IMR-90 (cell line): ENCODE measurements around the gene RAB8B. TPM values are rescaled to one million over a fixed set of nuclear protein-coding genes. Genes with fewer than 3 reads are reported as not detected.

Experiments
- ATAC-seq: fragments of 200-7000 bp; cut with Tn5 transposase; 2 replicates; pipeline ENCODE4 v1.9.1; 2020; ENCODE audit warnings: low read depth, mild to moderate bottlenecking, moderate library complexity
- BruUV-seq: library from RNA; stranded (reverse); fragments of 400-500 nt; replicated peaks from 2 replicates; lab custom pipeline; 2021; lab: Mats Ljungman, UMichigan
- CTCF ChIA-PET: fragments of 300-600 bp; formaldehyde crosslinking; extraction: SDS; loops from one replicate; lab custom pipeline; 2021; ENCODE audit warnings: antibody characterized with exemption; lab: Yijun Ruan, JAX
- POLR2A ChIA-PET: fragments of 300-600 bp; sonication (Branson Sonifier 250); formaldehyde crosslinking; loops from one replicate; lab custom pipeline; 2022; ENCODE audit warnings: antibody characterized with exemption; ENCODE audit not compliant: unreplicated experiment; lab: Charles Lee
- DNase-seq: peaks from one replicate; pipeline ENCODE4 v3.0.0; 2013
- H2AFZ ChIP-seq: replicated peaks from 2 replicates; pipeline ENCODE3; 2013; ENCODE audit warnings: low read length, mild to moderate bottlenecking; ENCODE audit not compliant: poor library complexity
- H2AK5ac ChIP-seq: 2 replicates; pipeline ENCODE4 v1.6.1; 2013; ENCODE audit warnings: low read depth, low read length, inconsistent platforms
- H2AK9ac ChIP-seq: replicated peaks from 2 replicates; pipeline ENCODE3; 2013; ENCODE audit warnings: mild to moderate bottlenecking, low read depth, low read length, moderate library complexity; ENCODE audit not compliant: poor library complexity
- H2BK120ac ChIP-seq: 2 replicates; pipeline ENCODE4 v1.6.1; 2013; ENCODE audit warnings: low read depth, low read length, inconsistent platforms
- H2BK15ac ChIP-seq: 3 replicates; pipeline ENCODE4 v1.6.1; 2013; ENCODE audit warnings: low read depth, low read length, inconsistent platforms
- H2BK20ac ChIP-seq: 2 replicates; pipeline ENCODE4 v1.6.1; 2013; ENCODE audit warnings: low read depth, mild to moderate bottlenecking, inconsistent platforms, low read length, moderate library complexity
- H2BK5ac ChIP-seq: 2 replicates; pipeline ENCODE4 v1.6.1; 2013; ENCODE audit warnings: mild to moderate bottlenecking, low read depth, low read length, inconsistent platforms; ENCODE audit not compliant: poor library complexity, severe bottlenecking
- H3K14ac ChIP-seq: replicated peaks from 2 replicates; pipeline ENCODE4 v1.6.1; 2013; ENCODE audit warnings: low read depth, low read length, inconsistent platforms
- H3K18ac ChIP-seq: 2 replicates; pipeline ENCODE4 v1.6.1; 2013; ENCODE audit warnings: low read depth, low read length, control low read depth
- H3K23ac ChIP-seq: 2 replicates; pipeline ENCODE4 v1.6.1; 2013; ENCODE audit warnings: low read depth, low read length, inconsistent platforms
- H3K27ac ChIP-seq: 2 replicates; pipeline ENCODE4 v1.5.1; 2013; ENCODE audit warnings: mild to moderate bottlenecking, control low read depth, low read length; ENCODE audit not compliant: insufficient read depth
- H3K27me3 ChIP-seq: 2 replicates; pipeline ENCODE4 v1.6.1; 2013; ENCODE audit warnings: low read length; ENCODE audit not compliant: control insufficient read depth, insufficient read depth
- H3K36me3 ChIP-seq: 2 replicates; pipeline ENCODE4 v1.6.1; 2013; ENCODE audit warnings: low read length, mixed read lengths; ENCODE audit not compliant: control insufficient read depth, insufficient read depth
- H3K4ac ChIP-seq: 2 replicates; pipeline ENCODE4 v1.6.1; 2013; ENCODE audit warnings: low read depth, low read length, inconsistent platforms
- H3K4me1 ChIP-seq: 2 replicates; pipeline ENCODE4 v1.6.1; 2013; ENCODE audit warnings: low read length, mixed read lengths; ENCODE audit not compliant: control insufficient read depth, insufficient read depth
- H3K4me2 ChIP-seq: 2 replicates; pipeline ENCODE4 v1.6.1; 2013; ENCODE audit warnings: low read depth, mild to moderate bottlenecking, control low read depth, low read length, moderate library complexity
- H3K4me3 ChIP-seq: 2 replicates; pipeline ENCODE4 v1.5.1; 2013; ENCODE audit warnings: low read depth, mild to moderate bottlenecking, control low read depth, low read length, moderate library complexity; ENCODE audit not compliant: insufficient read depth
- H3K56ac ChIP-seq: 2 replicates; pipeline ENCODE4 v1.6.1; 2013; ENCODE audit warnings: low read length, inconsistent platforms; ENCODE audit not compliant: insufficient read depth; ENCODE audit errors: extremely low read depth
- H3K79me1 ChIP-seq, 2 experiments: 2 replicates each; pipeline ENCODE4 v1.6.1; 2013; ENCODE audit warnings: low read length in 2 of 2, inconsistent platforms in 1 of 2, low read depth in 1 of 2
- H3K9ac ChIP-seq: 2 replicates; pipeline ENCODE4 v1.6.1; 2013; ENCODE audit warnings: low read depth, low read length, control low read depth
- H3K9me1 ChIP-seq: 2 replicates; pipeline ENCODE4 v1.6.1; 2013; ENCODE audit warnings: low read length, inconsistent platforms; ENCODE audit not compliant: insufficient read depth
- H3K9me3 ChIP-seq: 2 replicates; pipeline ENCODE4 v1.6.1; 2013; ENCODE audit warnings: low read length; ENCODE audit not compliant: control insufficient read depth, insufficient read depth
- H4K20me1 ChIP-seq: 2 replicates; pipeline ENCODE4 v1.6.1; 2013; ENCODE audit warnings: low read length, inconsistent platforms; ENCODE audit not compliant: insufficient read depth
- H4K5ac ChIP-seq: 2 replicates; pipeline ENCODE4 v1.6.1; 2013; ENCODE audit warnings: mild to moderate bottlenecking, low read depth, low read length, control low read depth
- H4K8ac ChIP-seq, 2 experiments: 2 replicates each; pipeline ENCODE4 v1.6.1; 2013; ENCODE audit warnings: low read depth in 2 of 2, low read length in 2 of 2, control low read depth in 1 of 2, inconsistent platforms in 1 of 2
- H4K91ac ChIP-seq: 2 replicates; pipeline ENCODE4 v1.6.1; 2013; ENCODE audit warnings: low read depth, low read length, inconsistent platforms; ENCODE audit not compliant: insufficient read depth
- BHLHE40 ChIP-seq: fragments of 150-350 bp; IDR thresholded peaks from 2 replicates; pipeline ENCODE4 v1.6.1; 2016; ENCODE audit warnings: mild to moderate bottlenecking, low read depth, low read length
- FOS ChIP-seq: fragments of 150-350 bp; IDR thresholded peaks from 2 replicates; pipeline ENCODE4 v1.6.1; 2016; ENCODE audit warnings: low read depth, low read length
- MAFK ChIP-seq: IDR thresholded peaks from 2 replicates; pipeline ENCODE4 v1.6.1; 2012; ENCODE audit warnings: low read depth, low read length, improper control_type of control experiment
- MXI1 ChIP-seq: IDR thresholded peaks from 2 replicates; pipeline ENCODE4 v1.6.1; 2012; ENCODE audit warnings: low read depth, mild to moderate bottlenecking, low read length, moderate library complexity, borderline replicate concordance
- NFE2L2 ChIP-seq: fragments of 150-350 bp; IDR thresholded peaks from 2 replicates; pipeline ENCODE4 v1.6.1; 2016; ENCODE audit warnings: low read depth, mild to moderate bottlenecking, low read length
- RCOR1 ChIP-seq: IDR thresholded peaks from 2 replicates; pipeline ENCODE4 v1.6.1; 2012; ENCODE audit warnings: mild to moderate bottlenecking, low read length, improper control_type of control experiment; ENCODE audit not compliant: insufficient replicate concordance
- RFX5 ChIP-seq: IDR thresholded peaks from 2 replicates; pipeline ENCODE4 v1.8.0; 2012; ENCODE audit warnings: low read depth, mild to moderate bottlenecking, low read length, moderate library complexity
- SMC3 ChIP-seq: fragments of 150-350 bp; IDR thresholded peaks from 2 replicates; pipeline ENCODE4 v1.6.1; 2016; ENCODE audit warnings: low read depth, mild to moderate bottlenecking, antibody characterized with exemption, low read length, moderate library complexity
- WGBS, 2 experiments: methylation state at CpG; one replicate each; pipeline versions ENCODE4 v1.1.5 to v1.1.7; 2013; ENCODE audit warnings: missing lambda C conversion rate in 2 of 2; ENCODE audit not compliant: insufficient read length in 1 of 2; ENCODE audit errors: extremely low coverage in 2 of 2; 5-methylcytosine and 5-hydroxymethylcytosine counted together
- dilution Hi-C: fragments of 300-500 bp; cut with HindIII; formaldehyde crosslinking; loops from one replicate; pipeline ENCODE4 v1.14.3; 2018; ENCODE audit warnings: low sequenced_read_pairs; ENCODE audit not compliant: unreplicated experiment
- in situ Hi-C: fragments of 300-500 bp; cut with MboI; formaldehyde crosslinking; loops from 3 replicates; pipeline ENCODE4 v1.14.3; 2019; ENCODE audit warnings: low sequenced_read_pairs, inconsistent platforms, mixed read lengths
- intact Hi-C: fragments of 100-400 bp; cut with micrococcal nuclease; formaldehyde crosslinking; loops from 2 replicates; pipeline ENCODE4 v1.10.0; 2022
- polyA plus RNA-seq, 3 experiments: library from polyadenylated mRNA; depleted of rRNA; stranded (reverse); fragments of >200 nt; gene quantifications; 2 replicates each; pipeline ENCODE4 v1.2.3, GENCODE V29; 2012; ENCODE audit warnings: low replicate concordance in 1 of 3
- total RNA-seq: library from RNA; depleted of rRNA; stranded (reverse); fragments of >200 nt; gene quantifications from 2 replicates; pipeline ENCODE4 v1.2.3, GENCODE V29; 2012
- TF ChIP-seq, protein P1 (sequence below): fragments of 150-350 bp; IDR thresholded peaks from 2 replicates; pipeline ENCODE4 v1.6.1; 2016; ENCODE audit warnings: low read depth, mild to moderate bottlenecking, low read length, moderate library complexity, borderline replicate concordance

Gene RAB8B
- total and polyA plus RNA-seq, 2 of the 4 experiments (the other 2 are of a cell fraction) = 19.4 to 29.4 TPM

DNA sequence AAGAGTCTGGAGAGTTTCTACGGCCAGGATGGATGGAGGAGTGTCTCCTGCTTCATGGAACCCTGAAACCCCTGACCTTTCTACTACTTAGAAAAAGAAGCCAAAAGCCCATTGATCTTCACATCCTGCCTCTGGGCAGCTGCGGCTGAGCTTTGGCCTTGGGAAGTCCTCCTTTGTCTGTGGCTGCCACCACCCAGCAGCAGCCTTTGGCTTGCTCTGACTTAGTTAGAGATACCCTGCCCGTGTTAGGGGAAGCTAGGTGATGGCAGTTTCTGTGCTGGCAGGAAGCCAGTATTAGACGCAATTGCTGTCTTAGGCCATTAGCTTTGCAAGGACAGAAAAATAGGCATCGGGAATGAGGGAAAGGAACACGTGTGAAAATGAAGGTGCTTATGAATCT, 106.8 kb downstream of the RAB8B start:
- no peak overlapping the region for H3K9ac ChIP-seq
- H3K4me1 ChIP-seq = peaks cover 2% of the 10 kb centered on the region; the same call in 1 of the 2 replicates
- intact Hi-C loops = loop anchor here (10.0 kb wide), 1 partner anchor 779 kb away; no protein-coding TSS in a partner anchor
- H4K8ac ChIP-seq = no peak overlapping the region
- H3K27me3 ChIP-seq = no peaks in the 10 kb centered on the region
- no peak overlapping the region for H2AK5ac ChIP-seq
- dilution Hi-C loops = no loop called here
- peaks cover 14% of the 10 kb centered on the region for H3K36me3 ChIP-seq
- H2BK20ac ChIP-seq = no peak overlapping the region
- peaks cover 6% of the 10 kb centered on the region; the same call in 1 of the 2 replicates for H3K9me1 ChIP-seq
- BruUV-seq = no TSS peak
- H4K5ac ChIP-seq = no peak overlapping the region
- peaks cover 0 to 18% of the 10 kb centered on the region in 2 experiments; a peak in 2 of 4 replicates for H3K79me1 ChIP-seq
- ATAC-seq (no peak), DNase-seq (no peak)
- H2AK9ac ChIP-seq = peak overlapping the region; percentile 44
- peak overlapping the region; percentile 25 for H2AFZ ChIP-seq
- ChIA-PET CTCF (interaction anchor here (0.6 kb wide), 1 partner anchor 518 kb away, joined by 3 read pairs; no protein-coding TSS in a partner anchor), POLR2A (no interaction called here)
- H2BK5ac ChIP-seq = no peak overlapping the region
- H2BK120ac ChIP-seq = no peak overlapping the region
- no peaks in the 10 kb centered on the region for H4K20me1 ChIP-seq
- H3K23ac ChIP-seq = no peak overlapping the region
- H3K27ac ChIP-seq = no peak overlapping the region
- no peaks in the 10 kb centered on the region for H3K9me3 ChIP-seq
- 81% methylated on average over 3 of the region's 6 CpGs; no CpG with 5 or more reads in 1 of the 2 experiments for WGBS, 2 experiments
- no peak overlapping the region for H3K14ac ChIP-seq
- no peak overlapping the region for H3K4me2 ChIP-seq
- TF ChIP-seq BHLHE40 = no peak
- no peak for TF ChIP-seq RCOR1
- no peak for TF ChIP-seq NFE2L2
- TF ChIP-seq MXI1 = no peak
- TF ChIP-seq FOS = no peak
- TF ChIP-seq SMC3 = no peak
- no peak for TF ChIP-seq MAFK
- no peak for TF ChIP-seq RFX5
- TF ChIP-seq, protein P1, sequence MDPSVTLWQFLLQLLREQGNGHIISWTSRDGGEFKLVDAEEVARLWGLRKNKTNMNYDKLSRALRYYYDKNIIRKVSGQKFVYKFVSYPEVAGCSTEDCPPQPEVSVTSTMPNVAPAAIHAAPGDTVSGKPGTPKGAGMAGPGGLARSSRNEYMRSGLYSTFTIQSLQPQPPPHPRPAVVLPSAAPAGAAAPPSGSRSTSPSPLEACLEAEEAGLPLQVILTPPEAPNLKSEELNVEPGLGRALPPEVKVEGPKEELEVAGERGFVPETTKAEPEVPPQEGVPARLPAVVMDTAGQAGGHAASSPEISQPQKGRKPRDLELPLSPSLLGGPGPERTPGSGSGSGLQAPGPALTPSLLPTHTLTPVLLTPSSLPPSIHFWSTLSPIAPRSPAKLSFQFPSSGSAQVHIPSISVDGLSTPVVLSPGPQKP = no peak
- no peak overlapping the region for H3K4ac ChIP-seq
- in situ Hi-C loops = loop anchor here (25.0 kb wide), 1 partner anchor 766 kb away; no protein-coding TSS in a partner anchor
- no peak overlapping the region for H4K91ac ChIP-seq
- no peak overlapping the region for H3K56ac ChIP-seq
- H2BK15ac ChIP-seq = no peak overlapping the region
- H3K18ac ChIP-seq = no peak overlapping the region
- no peak overlapping the region for H3K4me3 ChIP-seq
